HEK293 (cell line): ENCODE results near the gene PROSER1.

Experiments used
- CTCF ChIP-seq: fragments of 450-650 bp; formaldehyde crosslinking; IDR thresholded peaks from 2 replicates; pipeline ENCODE4 v1.5.1; 2016; ENCODE audit warnings: missing biosample characterization, missing genetic modification characterization
- TCF7L2 ChIP-seq: IDR thresholded peaks from 2 replicates; pipeline ENCODE4 v1.6.1; 2011; ENCODE audit warnings: low read depth, mild to moderate bottlenecking, inconsistent platforms, low read length, moderate library complexity, borderline replicate concordance
- YY1 ChIP-seq: fragments of 450-650 bp; formaldehyde crosslinking; IDR thresholded peaks from 2 replicates; pipeline ENCODE4 v1.5.1; 2018; ENCODE audit warnings: missing biosample characterization, missing genetic modification characterization
- ZNF155 ChIP-seq: fragments of 450-650 bp; formaldehyde crosslinking; IDR thresholded peaks from 2 replicates; pipeline ENCODE4 v1.5.1; 2016; ENCODE audit warnings: missing biosample characterization, missing genetic modification characterization
- ZNF24 ChIP-seq: fragments of 450-650 bp; formaldehyde crosslinking; IDR thresholded peaks from 2 replicates; pipeline ENCODE4 v1.5.1; 2016; ENCODE audit warnings: missing biosample characterization, missing genetic modification characterization
- ZSCAN5A ChIP-seq: fragments of 450-650 bp; formaldehyde crosslinking; IDR thresholded peaks from 2 replicates; pipeline ENCODE4 v1.5.1; 2016; ENCODE audit warnings: missing biosample characterization, missing genetic modification characterization
- TF ChIP-seq, protein P1 (sequence below): fragments of 450-650 bp; formaldehyde crosslinking; IDR thresholded peaks from 2 replicates; pipeline ENCODE4 v1.5.1; 2016; ENCODE audit warnings: missing biosample characterization, missing genetic modification characterization
- TF ChIP-seq, protein P2 (sequence below): fragments of 450-650 bp; formaldehyde crosslinking; IDR thresholded peaks from 2 replicates; pipeline ENCODE4 v1.5.1; 2017; ENCODE audit warnings: missing biosample characterization, missing genetic modification characterization
- TF ChIP-seq, protein P3 (sequence below): fragments of 450-650 bp; formaldehyde crosslinking; conservative IDR thresholded peaks from 2 replicates; pipeline ENCODE4 v1.5.1; 2016; ENCODE audit warnings: low read depth, missing biosample characterization, missing genetic modification characterization
- TF ChIP-seq, protein P4 (sequence below): fragments of 450-650 bp; formaldehyde crosslinking; IDR thresholded peaks from 2 replicates; pipeline ENCODE4 v1.5.1; 2017; ENCODE audit warnings: missing biosample characterization, missing genetic modification characterization

DNA sequence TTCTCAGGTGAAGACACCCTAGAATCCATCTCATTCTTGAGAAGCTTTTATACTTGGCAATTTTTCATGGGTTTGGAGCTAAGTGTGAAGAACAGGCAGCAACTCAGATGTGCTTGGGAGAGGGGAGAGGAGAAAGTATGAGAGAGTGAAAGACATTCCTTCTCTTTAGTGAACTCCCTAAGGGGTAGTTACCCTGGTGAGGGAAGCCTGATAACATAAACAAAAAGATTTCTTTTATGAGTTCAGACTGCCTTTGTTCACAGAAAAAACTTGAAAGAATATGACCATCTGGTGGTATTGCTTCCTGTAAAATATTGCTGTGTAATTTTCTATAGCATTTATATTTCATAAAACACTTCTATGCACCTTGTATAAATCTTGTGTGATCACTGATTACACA, 47.2 kb downstream of the PROSER1 start, which contains the start of gene STOML3:
- TF ChIP-seq YY1 (tag by site-specific recombination): no peak
- TF ChIP-seq CTCF (tag by site-specific recombination): no peak
- TF ChIP-seq, protein P1, sequence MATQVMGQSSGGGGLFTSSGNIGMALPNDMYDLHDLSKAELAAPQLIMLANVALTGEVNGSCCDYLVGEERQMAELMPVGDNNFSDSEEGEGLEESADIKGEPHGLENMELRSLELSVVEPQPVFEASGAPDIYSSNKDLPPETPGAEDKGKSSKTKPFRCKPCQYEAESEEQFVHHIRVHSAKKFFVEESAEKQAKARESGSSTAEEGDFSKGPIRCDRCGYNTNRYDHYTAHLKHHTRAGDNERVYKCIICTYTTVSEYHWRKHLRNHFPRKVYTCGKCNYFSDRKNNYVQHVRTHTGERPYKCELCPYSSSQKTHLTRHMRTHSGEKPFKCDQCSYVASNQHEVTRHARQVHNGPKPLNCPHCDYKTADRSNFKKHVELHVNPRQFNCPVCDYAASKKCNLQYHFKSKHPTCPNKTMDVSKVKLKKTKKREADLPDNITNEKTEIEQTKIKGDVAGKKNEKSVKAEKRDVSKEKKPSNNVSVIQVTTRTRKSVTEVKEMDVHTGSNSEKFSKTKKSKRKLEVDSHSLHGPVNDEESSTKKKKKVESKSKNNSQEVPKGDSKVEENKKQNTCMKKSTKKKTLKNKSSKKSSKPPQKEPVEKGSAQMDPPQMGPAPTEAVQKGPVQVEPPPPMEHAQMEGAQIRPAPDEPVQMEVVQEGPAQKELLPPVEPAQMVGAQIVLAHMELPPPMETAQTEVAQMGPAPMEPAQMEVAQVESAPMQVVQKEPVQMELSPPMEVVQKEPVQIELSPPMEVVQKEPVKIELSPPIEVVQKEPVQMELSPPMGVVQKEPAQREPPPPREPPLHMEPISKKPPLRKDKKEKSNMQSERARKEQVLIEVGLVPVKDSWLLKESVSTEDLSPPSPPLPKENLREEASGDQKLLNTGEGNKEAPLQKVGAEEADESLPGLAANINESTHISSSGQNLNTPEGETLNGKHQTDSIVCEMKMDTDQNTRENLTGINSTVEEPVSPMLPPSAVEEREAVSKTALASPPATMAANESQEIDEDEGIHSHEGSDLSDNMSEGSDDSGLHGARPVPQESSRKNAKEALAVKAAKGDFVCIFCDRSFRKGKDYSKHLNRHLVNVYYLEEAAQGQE (tag by site-specific recombination): no peak
- no peak for TF ChIP-seq ZSCAN5A (tag by site-specific recombination)
- no peak for TF ChIP-seq ZNF155
- TF ChIP-seq ZNF24 (tag by site-specific recombination): no peak
- TF ChIP-seq, protein P2, sequence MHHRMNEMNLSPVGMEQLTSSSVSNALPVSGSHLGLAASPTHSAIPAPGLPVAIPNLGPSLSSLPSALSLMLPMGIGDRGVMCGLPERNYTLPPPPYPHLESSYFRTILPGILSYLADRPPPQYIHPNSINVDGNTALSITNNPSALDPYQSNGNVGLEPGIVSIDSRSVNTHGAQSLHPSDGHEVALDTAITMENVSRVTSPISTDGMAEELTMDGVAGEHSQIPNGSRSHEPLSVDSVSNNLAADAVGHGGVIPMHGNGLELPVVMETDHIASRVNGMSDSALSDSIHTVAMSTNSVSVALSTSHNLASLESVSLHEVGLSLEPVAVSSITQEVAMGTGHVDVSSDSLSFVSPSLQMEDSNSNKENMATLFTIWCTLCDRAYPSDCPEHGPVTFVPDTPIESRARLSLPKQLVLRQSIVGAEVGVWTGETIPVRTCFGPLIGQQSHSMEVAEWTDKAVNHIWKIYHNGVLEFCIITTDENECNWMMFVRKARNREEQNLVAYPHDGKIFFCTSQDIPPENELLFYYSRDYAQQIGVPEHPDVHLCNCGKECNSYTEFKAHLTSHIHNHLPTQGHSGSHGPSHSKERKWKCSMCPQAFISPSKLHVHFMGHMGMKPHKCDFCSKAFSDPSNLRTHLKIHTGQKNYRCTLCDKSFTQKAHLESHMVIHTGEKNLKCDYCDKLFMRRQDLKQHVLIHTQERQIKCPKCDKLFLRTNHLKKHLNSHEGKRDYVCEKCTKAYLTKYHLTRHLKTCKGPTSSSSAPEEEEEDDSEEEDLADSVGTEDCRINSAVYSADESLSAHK: no peak
- TF ChIP-seq TCF7L2: no peak
- TF ChIP-seq, protein P3, sequence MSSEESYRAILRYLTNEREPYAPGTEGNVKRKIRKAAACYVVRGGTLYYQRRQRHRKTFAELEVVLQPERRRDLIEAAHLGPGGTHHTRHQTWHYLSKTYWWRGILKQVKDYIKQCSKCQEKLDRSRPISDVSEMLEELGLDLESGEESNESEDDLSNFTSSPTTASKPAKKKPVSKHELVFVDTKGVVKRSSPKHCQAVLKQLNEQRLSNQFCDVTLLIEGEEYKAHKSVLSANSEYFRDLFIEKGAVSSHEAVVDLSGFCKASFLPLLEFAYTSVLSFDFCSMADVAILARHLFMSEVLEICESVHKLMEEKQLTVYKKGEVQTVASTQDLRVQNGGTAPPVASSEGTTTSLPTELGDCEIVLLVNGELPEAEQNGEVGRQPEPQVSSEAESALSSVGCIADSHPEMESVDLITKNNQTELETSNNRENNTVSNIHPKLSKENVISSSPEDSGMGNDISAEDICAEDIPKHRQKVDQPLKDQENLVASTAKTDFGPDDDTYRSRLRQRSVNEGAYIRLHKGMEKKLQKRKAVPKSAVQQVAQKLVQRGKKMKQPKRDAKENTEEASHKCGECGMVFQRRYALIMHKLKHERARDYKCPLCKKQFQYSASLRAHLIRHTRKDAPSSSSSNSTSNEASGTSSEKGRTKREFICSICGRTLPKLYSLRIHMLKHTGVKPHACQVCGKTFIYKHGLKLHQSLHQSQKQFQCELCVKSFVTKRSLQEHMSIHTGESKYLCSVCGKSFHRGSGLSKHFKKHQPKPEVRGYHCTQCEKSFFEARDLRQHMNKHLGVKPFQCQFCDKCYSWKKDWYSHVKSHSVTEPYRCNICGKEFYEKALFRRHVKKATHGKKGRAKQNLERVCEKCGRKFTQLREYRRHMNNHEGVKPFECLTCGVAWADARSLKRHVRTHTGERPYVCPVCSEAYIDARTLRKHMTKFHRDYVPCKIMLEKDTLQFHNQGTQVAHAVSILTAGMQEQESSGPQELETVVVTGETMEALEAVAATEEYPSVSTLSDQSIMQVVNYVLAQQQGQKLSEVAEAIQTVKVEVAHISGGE (tag by site-specific recombination): no peak
- TF ChIP-seq, protein P4, sequence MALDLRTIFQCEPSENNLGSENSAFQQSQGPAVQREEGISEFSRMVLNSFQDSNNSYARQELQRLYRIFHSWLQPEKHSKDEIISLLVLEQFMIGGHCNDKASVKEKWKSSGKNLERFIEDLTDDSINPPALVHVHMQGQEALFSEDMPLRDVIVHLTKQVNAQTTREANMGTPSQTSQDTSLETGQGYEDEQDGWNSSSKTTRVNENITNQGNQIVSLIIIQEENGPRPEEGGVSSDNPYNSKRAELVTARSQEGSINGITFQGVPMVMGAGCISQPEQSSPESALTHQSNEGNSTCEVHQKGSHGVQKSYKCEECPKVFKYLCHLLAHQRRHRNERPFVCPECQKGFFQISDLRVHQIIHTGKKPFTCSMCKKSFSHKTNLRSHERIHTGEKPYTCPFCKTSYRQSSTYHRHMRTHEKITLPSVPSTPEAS: no peak
